K562 (cell line): ENCODE data around the gene SLC29A3.

Experiments
- CBX1 ChIP-seq: sonication (generic); IDR thresholded peaks from 2 replicates; pipeline ENCODE4 v1.6.1; 2016; ENCODE audit warnings: antibody characterized with exemption, low read depth, mild to moderate bottlenecking
- CTCF ChIP-seq, 3 experiments: IDR thresholded peaks in 2 of 3; conservative IDR thresholded peaks in 1 of 3; 2 replicates each; pipeline ENCODE4 v1.5.1; 2011 to 2012; ENCODE audit warnings: low read length in 3 of 3, mild to moderate bottlenecking in 3 of 3, control low read depth in 2 of 3, improper control_type of control experiment in 1 of 3, inconsistent platforms in 1 of 3, low read depth in 1 of 3, mixed read lengths in 1 of 3, moderate library complexity in 1 of 3; ENCODE audit not compliant: insufficient read depth in 2 of 3
- ELF2 ChIP-seq: fragments of 250-450 bp; sonication (Bioruptor Pico); IDR thresholded peaks from 2 replicates; pipeline ENCODE4 v1.5.0; 2021; ENCODE audit warnings: mild to moderate bottlenecking
- JUN ChIP-seq, 2 experiments: sonication (generic) in 1 of 2; formaldehyde crosslinking in 1 of 2; IDR thresholded peaks; 2 replicates each; pipeline versions ENCODE4 v1.6.1 to v1.8.0; 2012 to 2022; ENCODE audit warnings: borderline replicate concordance in 2 of 2, mild to moderate bottlenecking in 2 of 2, improper control_type of control experiment in 1 of 2, low read depth in 1 of 2, low read length in 1 of 2, missing genetic modification reagents in 1 of 2
- POU5F1 ChIP-seq: fragments of 150-350 bp; IDR thresholded peaks from 2 replicates; pipeline ENCODE4 v1.6.1; 2014; ENCODE audit warnings: borderline replicate concordance, low read length, low read depth, mild to moderate bottlenecking; ENCODE audit not compliant: partially characterized antibody
- RNF219 ChIP-seq: fragments of 250-450 bp; sonication (Bioruptor Pico); IDR thresholded peaks from 2 replicates; pipeline ENCODE4 v1.5.0; 2022; ENCODE audit warnings: mild to moderate bottlenecking
- ZBTB12 ChIP-seq: fragments of 250-450 bp; sonication (Bioruptor Pico); IDR thresholded peaks from 2 replicates; pipeline ENCODE4 v1.4.0; 2020
- ZBTB26 ChIP-seq: fragments of 450-650 bp; formaldehyde crosslinking; IDR thresholded peaks from 2 replicates; pipeline ENCODE4 v1.4.0; 2022; ENCODE audit warnings: missing genetic modification characterization
- ZNF639 ChIP-seq, 2 experiments: fragments of 200-800 bp in 1 of 2; sonication (Bioruptor generic) in 1 of 2; sonication (generic) in 1 of 2; formaldehyde crosslinking in 1 of 2; IDR thresholded peaks in 1 of 2; conservative IDR thresholded peaks in 1 of 2; 2 replicates each; pipeline versions ENCODE4 v1.5.0 to v1.6.1; 2016 to 2020; ENCODE audit warnings: missing compliant biosample characterization in 1 of 2, missing genetic modification characterization in 1 of 2, missing genetic modification reagents in 1 of 2

- no peak for TF ChIP-seq POU5F1
- TF ChIP-seq ZBTB12 (CRISPR knock-in tag), result no peak
- no peak for TF ChIP-seq CTCF (IDR thresholded peaks at IDR 0.05 in 2 of 3, conservative IDR thresholded peaks at IDR 0.05 in 1 of 3; ENCODE audit: insufficient read depth in 2 of 3, low read depth in 1 of 3, low read length in 3 of 3)
- no peak for TF ChIP-seq ZBTB26 (CRISPR knock-in tag)
- TF ChIP-seq CBX1, result no peak
- TF ChIP-seq ZNF639 (CRISPR knock-in tag; conservative IDR thresholded peaks at IDR 0.05 in 1 of 2, IDR thresholded peaks at IDR 0.05 in 1 of 2), result no peak
- no peak for TF ChIP-seq RNF219 (CRISPR knock-in tag)
- TF ChIP-seq ELF2 (CRISPR knock-in tag), result no peak
- TF ChIP-seq JUN (IDR thresholded peaks at IDR 0.05; ENCODE audit: borderline replicate concordance, low read depth, low read length), result no peak
- TF ChIP-seq JUN (CRISPR knock-in tag; IDR thresholded peaks at IDR 0.05; ENCODE audit: borderline replicate concordance), result no peak
Measured at GRCh38 chr10:71336632-71337031, 17.6 kb downstream of the SLC29A3 start.
